ENCODE measurements around the gene GRIK3.

- TF ChIP-seq CTCF (conservative IDR thresholded peaks at IDR 0.05; ENCODE audit: low read length) (no peak), EZH2phosphoT487 (IDR thresholded peaks at IDR 0.05; ENCODE audit: borderline replicate concordance) (no peak)
Measured at GRCh38 chr1:36880155-36881067, 153.9 kb downstream of the GRIK3 start.

All from Loucy (cell line).